ENCODE data around the gene STRA8.

- no peak for TF ChIP-seq GATA3 (IDR thresholded peaks at IDR 0.05; ENCODE audit: low read depth, low read length)
- TF ChIP-seq GATA2 (IDR thresholded peaks at IDR 0.05; ENCODE audit: low read depth, low read length) = no peak
Observed at GRCh38 chr7:135195156-135195555, 38.5 kb upstream of the STRA8 start.
